H1 (cell line): ENCODE measurements around the gene CUTA. TPM values are rescaled to one million over a fixed set of nuclear protein-coding genes. Genes with fewer than 3 reads are reported as not detected.

ENCODE experiments used
- BRCA1 ChIP-seq: IDR thresholded peaks from 2 replicates; pipeline ENCODE4 v1.6.1; 2012; ENCODE audit warnings: low read depth, low read length, improper control_type of control experiment
- E2F6 ChIP-seq: IDR thresholded peaks from 2 replicates; pipeline ENCODE4 v1.6.1; 2012; ENCODE audit warnings: inconsistent platforms
- KDM4A ChIP-seq: IDR thresholded peaks from one replicate; pipeline ENCODE4 v1.7.1; 2012; ENCODE audit warnings: low read depth, mild to moderate bottlenecking, moderate library complexity, low read length, inconsistent platforms; ENCODE audit not compliant: severe bottlenecking
- RAD21 ChIP-seq, 2 experiments: IDR thresholded peaks in 1 of 2; conservative IDR thresholded peaks in 1 of 2; 2 replicates each; pipeline ENCODE4 v1.6.1; 2011; ENCODE audit warnings: low read depth in 2 of 2, low read length in 2 of 2, improper control_type of control experiment in 1 of 2, inconsistent platforms in 1 of 2, mild to moderate bottlenecking in 1 of 2, moderate library complexity in 1 of 2
- polyA plus RNA-seq, 7 experiments: library from polyadenylated mRNA; depleted of rRNA in 3 of 7; stranded (reverse) in 5 of 7; unstranded in 2 of 7; fragments of >200 nt in 5 of 7; fragments of 200-250 nt in 2 of 7; gene quantifications; 1 replicate in 5 of 7; 2 replicates in 1 of 7; 4 replicates in 1 of 7; pipeline versions ENCODE4 v1.2.1 to v1.2.3, GENCODE V29; 2011 to 2013; ENCODE audit warnings: missing spikeins in 2 of 7, mixed read lengths in 2 of 7
- total RNA-seq: library from RNA; stranded (reverse); fragmentation: NEBNext Ultra II Directional; extraction: Animal tissue kit (Norgen Biotek cat#: 25700); gene quantifications from 2 replicates; pipeline ENCODE4 v1.2.1, GENCODE V29; 2021

The CUTA gene
- total and polyA plus RNA-seq, 2 of the 8 experiments (the other 6 are each of a cell fraction or from before 2014, with no cell fraction given), result 297 to 460 TPM

- TF ChIP-seq E2F6 (peak; percentile 71), KDM4A (peak; percentile 4), RAD21 (IDR thresholded peaks at IDR 0.05 in 1 of 2, conservative IDR thresholded peaks at IDR 0.05 in 1 of 2; ENCODE audit: low read depth in 2 of 2, low read length in 2 of 2) (peak; percentile 38 to 57), BRCA1 (no peak)
These were observed 26.5 kb downstream of the CUTA start, which contains the start of gene KIFC1 (continued) for GRCh38 chr6:33391278-33391921.
